ENCODE measurements around the gene JOSD1.

The JOSD1 gene

GRCh38 chr22:38700789-38701628, at the start of gene JOSD1:
JOSD1 (minus strand) TSS chr22:38700943; CDS start chr22:38699987, 956 bp downstream.
- H3K4me3 ChIP-seq (replicated peaks; ENCODE audit: low read depth, low read length), result peak within 1 kb of the TSS; percentile 81
- no peak for TF ChIP-seq CTCF (IDR thresholded peaks at IDR 0.05; ENCODE audit: low read length, missing control alignments)
- peak; percentile 97 for DNase-seq (ENCODE audit: low read depth)

- TF ChIP-seq CTCF (IDR thresholded peaks at IDR 0.05; ENCODE audit: low read length, missing control alignments), result no peak
- no peak overlapping the region for H3K4me3 ChIP-seq (replicated peaks; ENCODE audit: low read depth, low read length)
- no peak for DNase-seq (ENCODE audit: low read depth)
Observed at GRCh38 chr22:38750104-38750503, 49.4 kb upstream of the JOSD1 start.

- TF ChIP-seq CTCF (IDR thresholded peaks at IDR 0.05; ENCODE audit: low read length, missing control alignments), result no peak
- DNase-seq (ENCODE audit: low read depth), result no peak
- H3K4me3 ChIP-seq (replicated peaks; ENCODE audit: low read depth, low read length), result no peak overlapping the region
Observed at GRCh38 chr22:38748487-38749136, 47.9 kb upstream of the JOSD1 start.

GRCh38 chr22:38745676-38746460, 45.1 kb upstream of the JOSD1 start:
- no peak for TF ChIP-seq CTCF (IDR thresholded peaks at IDR 0.05; ENCODE audit: low read length, missing control alignments)
- DNase-seq (ENCODE audit: low read depth), result no peak
- H3K4me3 ChIP-seq (replicated peaks; ENCODE audit: low read depth, low read length), result no peak overlapping the region

- DNase-seq (ENCODE audit: low read depth), result no peak
- TF ChIP-seq CTCF (IDR thresholded peaks at IDR 0.05; ENCODE audit: low read length, missing control alignments), result no peak
- no peak overlapping the region for H3K4me3 ChIP-seq (replicated peaks; ENCODE audit: low read depth, low read length)
Observed at GRCh38 chr22:38744981-38745380, 44.2 kb upstream of the JOSD1 start.

GRCh38 chr22:38742176-38742942, 41.6 kb upstream of the JOSD1 start:
- no peak for TF ChIP-seq CTCF (IDR thresholded peaks at IDR 0.05; ENCODE audit: low read length, missing control alignments)
- no peak for DNase-seq (ENCODE audit: low read depth)
- no peak overlapping the region for H3K4me3 ChIP-seq (replicated peaks; ENCODE audit: low read depth, low read length)

Measured in fibroblast of pulmonary artery (primary cell).